Neuronal stem cell (in vitro differentiated cells): ENCODE data around the gene DCAF8.

Experiments used
- DNase-seq: peaks from one replicate; pipeline ENCODE4 v3.0.0-alpha.2; 2013; ENCODE audit warnings: low spot score
- H2AFZ ChIP-seq: one replicate; pipeline ENCODE4 v1.6.1; 2013; ENCODE audit warnings: mild to moderate bottlenecking, low read length, inconsistent platforms
- H2AK5ac ChIP-seq: 2 replicates; pipeline ENCODE4 v1.6.1; 2013; ENCODE audit warnings: low read depth, mild to moderate bottlenecking, inconsistent platforms, low read length, moderate library complexity, mixed read lengths
- H2BK120ac ChIP-seq: 2 replicates; pipeline ENCODE4 v1.6.1; 2013; ENCODE audit warnings: low read depth, mild to moderate bottlenecking, inconsistent platforms, low read length, moderate library complexity, mixed read lengths
- H2BK12ac ChIP-seq: one replicate; pipeline ENCODE4 v1.6.1; 2013; ENCODE audit warnings: low read length, inconsistent platforms
- H2BK15ac ChIP-seq: 2 replicates; pipeline ENCODE4 v1.6.1; 2013; ENCODE audit warnings: mild to moderate bottlenecking, low read length, inconsistent platforms, mixed read lengths
- H2BK5ac ChIP-seq: one replicate; pipeline ENCODE4 v1.6.1; 2013; ENCODE audit warnings: inconsistent platforms, mild to moderate bottlenecking, low read length, moderate library complexity
- H3K14ac ChIP-seq: one replicate; pipeline ENCODE4 v1.6.1; 2013; ENCODE audit warnings: low read length, inconsistent platforms
- H3K18ac ChIP-seq: 2 replicates; pipeline ENCODE4 v1.6.1; 2013; ENCODE audit warnings: low read length, inconsistent platforms
- H3K23ac ChIP-seq: 2 replicates; pipeline ENCODE4 v1.6.1; 2013; ENCODE audit warnings: low read depth, mild to moderate bottlenecking, mixed read lengths, low read length, inconsistent platforms; ENCODE audit not compliant: poor library complexity
- H3K27ac ChIP-seq: replicated peaks from 3 replicates; pipeline ENCODE4 v1.5.1; 2013; ENCODE audit warnings: low read length, inconsistent platforms
- H3K27me3 ChIP-seq, 3 experiments: 2 replicates each; pipeline ENCODE4 v1.6.1; 2013; ENCODE audit warnings: low read length in 3 of 3, mild to moderate bottlenecking in 2 of 3, inconsistent platforms in 1 of 3, low read depth in 1 of 3, mixed read lengths in 1 of 3, moderate library complexity in 1 of 3; ENCODE audit not compliant: control insufficient read depth in 3 of 3, insufficient read depth in 3 of 3
- H3K36me3 ChIP-seq, 2 donors: replicated peaks in 1 of 2; 2 replicates each; pipeline ENCODE4 v1.6.1; 2013; ENCODE audit warnings: low read length in 2 of 2; ENCODE audit not compliant: control insufficient read depth in 2 of 2, insufficient read depth in 2 of 2
- H3K4ac ChIP-seq: 2 replicates; pipeline ENCODE4 v1.6.1; 2013; ENCODE audit warnings: inconsistent platforms, mild to moderate bottlenecking, low read length, moderate library complexity
- H3K4me1 ChIP-seq, 2 donors: 1 replicate in 1 of 2; 2 replicates in 1 of 2; pipeline ENCODE4 v1.6.1; 2013; ENCODE audit warnings: low read length in 2 of 2, low read depth in 1 of 2; ENCODE audit not compliant: control insufficient read depth in 2 of 2, insufficient read depth in 1 of 2
- H3K4me2 ChIP-seq: one replicate; pipeline ENCODE4 v1.6.1; 2013; ENCODE audit warnings: mild to moderate bottlenecking, low read length, inconsistent platforms; ENCODE audit not compliant: insufficient read depth, poor library complexity, severe bottlenecking
- H3K4me3 ChIP-seq, 2 donors: 2 replicates each; pipeline ENCODE4 v1.5.1; 2013; ENCODE audit warnings: low read length in 2 of 2, mild to moderate bottlenecking in 2 of 2, inconsistent platforms in 1 of 2, moderate library complexity in 1 of 2
- H3K79me1 ChIP-seq: one replicate; pipeline ENCODE4 v1.6.1; 2013; ENCODE audit warnings: low read depth, mild to moderate bottlenecking, inconsistent platforms, low read length, moderate library complexity
- H3K9ac ChIP-seq: one replicate; pipeline ENCODE4 v1.6.1; 2013; ENCODE audit warnings: mild to moderate bottlenecking, low read depth, low read length, inconsistent platforms; ENCODE audit not compliant: poor library complexity
- H3K9me3 ChIP-seq, 2 donors: replicated peaks in 1 of 2; 2 replicates each; pipeline versions ENCODE3 to v1.6.1; 2013; ENCODE audit warnings: low read length in 2 of 2, mild to moderate bottlenecking in 2 of 2, inconsistent platforms in 1 of 2, low read depth in 1 of 2, mixed read lengths in 1 of 2, moderate library complexity in 1 of 2; ENCODE audit not compliant: control insufficient read depth in 2 of 2, insufficient read depth in 1 of 2
- H4K8ac ChIP-seq: one replicate; pipeline ENCODE4 v1.6.1; 2013; ENCODE audit warnings: low read depth, mild to moderate bottlenecking, inconsistent platforms, low read length, moderate library complexity
- H4K91ac ChIP-seq: one replicate; pipeline ENCODE4 v1.6.1; 2013; ENCODE audit warnings: low read length, low read depth, mild to moderate bottlenecking, inconsistent platforms; ENCODE audit not compliant: poor library complexity
- WGBS, 2 donors: extraction: QIAGEN DNeasy Blood & Tissue Kit; methylation state at CpG; one replicate each; pipeline ENCODE4 v1.1.7; 2013; ENCODE audit warnings: missing lambda C conversion rate in 2 of 2, mixed read lengths in 1 of 2; ENCODE audit not compliant: insufficient read length in 2 of 2, insufficient replicate concordance in 1 of 2; ENCODE audit errors: extremely low coverage in 2 of 2; 5-methylcytosine and 5-hydroxymethylcytosine counted together

The DCAF8 gene

DNA sequence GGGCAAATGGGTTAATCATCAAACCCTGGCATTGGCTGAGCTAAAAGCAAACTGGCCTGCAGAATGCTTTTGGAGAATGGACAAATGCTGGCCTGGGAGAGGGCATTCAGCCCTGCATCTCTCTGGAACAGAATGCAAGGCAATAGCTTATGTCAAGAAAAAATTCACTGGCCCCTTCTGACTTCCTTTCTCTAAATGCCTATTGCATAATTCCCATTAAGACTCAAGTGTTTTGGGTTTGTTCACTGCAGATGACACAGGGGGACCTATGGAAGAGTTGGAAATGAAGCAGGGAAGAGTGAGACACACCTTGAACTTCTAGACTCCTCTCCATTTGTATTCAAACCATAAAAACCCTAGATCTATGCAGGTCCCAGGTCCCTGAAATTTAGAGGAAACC lies 41.3 kb downstream of the DCAF8 start:
- no peak overlapping the region for H3K4me3 ChIP-seq
- no peak overlapping the region for H3K14ac ChIP-seq
- H3K23ac ChIP-seq = no peak overlapping the region
- DNase-seq = no peak
- no peak overlapping the region for H2BK12ac ChIP-seq
- H3K27ac ChIP-seq = no peak overlapping the region
- H3K27me3 ChIP-seq = no peaks in the 10 kb centered on the region
- no peaks in the 10 kb centered on the region for H3K79me1 ChIP-seq
- H3K9ac ChIP-seq = no peak overlapping the region
- no peak overlapping the region for H2BK15ac ChIP-seq
- H3K36me3 ChIP-seq = peaks cover 50 to 100% of the 10 kb centered on the region in 2 donors
- no peak overlapping the region for H3K4me2 ChIP-seq
- H3K4ac ChIP-seq = no peak overlapping the region
- no peak overlapping the region for H4K91ac ChIP-seq
- no peak overlapping the region for H2AK5ac ChIP-seq
- no peaks in the 10 kb centered on the region for H3K9me3 ChIP-seq
- H2AFZ ChIP-seq = no peak overlapping the region
- no peak overlapping the region for H3K18ac ChIP-seq
- H4K8ac ChIP-seq = no peak overlapping the region
- H2BK120ac ChIP-seq = no peak overlapping the region
- H2BK5ac ChIP-seq = no peak overlapping the region
- peaks cover 0 to 4% of the 10 kb centered on the region in 2 donors for H3K4me1 ChIP-seq

DNA sequence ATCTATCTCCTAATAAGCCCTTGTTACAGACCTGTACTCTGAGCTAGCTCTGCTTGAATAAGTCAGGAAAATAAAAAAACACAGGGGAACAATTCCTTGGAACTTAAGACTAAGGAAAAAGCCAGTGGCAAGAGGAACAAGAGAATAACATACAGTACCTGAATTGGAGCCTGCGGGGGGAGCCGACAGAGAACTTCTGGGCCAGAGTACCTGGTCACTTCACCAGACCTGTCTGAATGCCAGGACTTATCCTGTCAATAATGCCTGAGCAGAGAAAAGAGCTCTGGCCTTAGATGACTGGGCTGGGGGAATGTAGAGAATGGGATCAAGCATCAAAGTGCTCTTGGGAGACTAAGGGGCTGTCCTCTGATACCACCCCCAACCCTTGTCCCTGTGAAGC lies 42.0 kb downstream of the DCAF8 start:
- H3K79me1 ChIP-seq = no peaks in the 10 kb centered on the region
- H3K4ac ChIP-seq = no peak overlapping the region
- H3K9ac ChIP-seq = no peak overlapping the region
- no peak overlapping the region for H4K91ac ChIP-seq
- H2BK5ac ChIP-seq = no peak overlapping the region
- no peak overlapping the region for H2BK120ac ChIP-seq
- peaks cover 53 to 100% of the 10 kb centered on the region in 2 donors for H3K36me3 ChIP-seq
- H2AFZ ChIP-seq = no peak overlapping the region
- no peak for DNase-seq
- no peak overlapping the region for H2AK5ac ChIP-seq
- no peak overlapping the region for H2BK15ac ChIP-seq
- H3K4me3 ChIP-seq = no peak overlapping the region
- H4K8ac ChIP-seq = no peak overlapping the region
- no CpG with 5 or more reads among the region's 2 CpGs for whole genome bisulfite sequencing, 2 donors
- no peak overlapping the region for H3K14ac ChIP-seq
- H3K23ac ChIP-seq = no peak overlapping the region
- H3K4me1 ChIP-seq = peaks cover 0 to 4% of the 10 kb centered on the region in 2 donors
- no peak overlapping the region for H3K4me2 ChIP-seq
- no peak overlapping the region for H2BK12ac ChIP-seq
- no peaks in the 10 kb centered on the region for H3K27me3 ChIP-seq
- H3K9me3 ChIP-seq = no peaks in the 10 kb centered on the region
- no peak overlapping the region for H3K18ac ChIP-seq
- H3K27ac ChIP-seq = no peak overlapping the region

GRCh38 chr1:160219062-160219929 lies 43.1 kb downstream of the DCAF8 start:
- H3K4me3 ChIP-seq = no peak overlapping the region
- H3K23ac ChIP-seq = no peak overlapping the region
- no peaks in the 10 kb centered on the region for H3K9me3 ChIP-seq
- H2BK12ac ChIP-seq = no peak overlapping the region
- H3K9ac ChIP-seq = no peak overlapping the region
- no peak overlapping the region for H4K91ac ChIP-seq
- no peak overlapping the region for H2BK120ac ChIP-seq
- H2BK5ac ChIP-seq = no peak overlapping the region
- H3K4me2 ChIP-seq = no peak overlapping the region
- no peaks in the 10 kb centered on the region for H3K79me1 ChIP-seq
- H4K8ac ChIP-seq = no peak overlapping the region
- no peak overlapping the region for H2AFZ ChIP-seq
- peaks cover 0 to 4% of the 10 kb centered on the region in 2 donors for H3K4me1 ChIP-seq
- H3K27ac ChIP-seq = no peak overlapping the region
- peaks cover 54 to 100% of the 10 kb centered on the region in 2 donors for H3K36me3 ChIP-seq
- no peaks in the 10 kb centered on the region for H3K27me3 ChIP-seq
- no peak overlapping the region for H2AK5ac ChIP-seq
- H3K14ac ChIP-seq = no peak overlapping the region
- DNase-seq = no peak
- H2BK15ac ChIP-seq = no peak overlapping the region
- no CpG with 5 or more reads among the region's 4 CpGs for WGBS, 2 donors
- H3K4ac ChIP-seq = no peak overlapping the region
- no peak overlapping the region for H3K18ac ChIP-seq

- no peak overlapping the region for H3K4ac ChIP-seq
- H3K9ac ChIP-seq = no peak overlapping the region
- no peak for DNase-seq
- no peak overlapping the region for H4K91ac ChIP-seq
- H4K8ac ChIP-seq = no peak overlapping the region
- no peak overlapping the region for H2AFZ ChIP-seq
- no peaks in the 10 kb centered on the region for H3K79me1 ChIP-seq
- WGBS, 2 donors = no CpG with 5 or more reads among the region's 10 CpGs
- no peak overlapping the region for H3K4me2 ChIP-seq
- H3K4me3 ChIP-seq = no peak overlapping the region
- no peak overlapping the region for H2BK15ac ChIP-seq
- H3K18ac ChIP-seq = no peak overlapping the region
- no peak overlapping the region for H2BK120ac ChIP-seq
- peaks cover 57 to 100% of the 10 kb centered on the region in 2 donors for H3K36me3 ChIP-seq
- H2BK12ac ChIP-seq = no peak overlapping the region
- no peak overlapping the region for H3K14ac ChIP-seq
- H2BK5ac ChIP-seq = no peak overlapping the region
- no peak overlapping the region for H2AK5ac ChIP-seq
- H3K9me3 ChIP-seq = no peaks in the 10 kb centered on the region
- peaks cover 0 to 4% of the 10 kb centered on the region in 2 donors for H3K4me1 ChIP-seq
- no peak overlapping the region for H3K23ac ChIP-seq
- H3K27ac ChIP-seq = no peak overlapping the region
- no peaks in the 10 kb centered on the region for H3K27me3 ChIP-seq
These were observed 44.8 kb downstream of the DCAF8 start for GRCh38 chr1:160217481-160218051.
